ENCODE measurements around the gene LHFPL3.
"Not testable (repeated sequence)": the region's sequence is repeated elsewhere in the genome, so short reads cannot be mapped to it uniquely, and the experiment has no call there.

Gene LHFPL3

GRCh38 chr7:104903044-104903443 is 574.6 kb downstream of the LHFPL3 start:
- no peak for DNase-seq

- DNase-seq = no peak
Measured at GRCh38 chr7:104903846-104904245, 575.4 kb downstream of the LHFPL3 start.

GRCh38 chr7:104906032-104906431 is 577.6 kb downstream of the LHFPL3 start:
- DNase-seq = no peak

- DNase-seq = no peak
Measured at GRCh38 chr7:104906556-104906955, 578.2 kb downstream of the LHFPL3 start.

GRCh38 chr7:104908636-104909035 is 580.2 kb downstream of the LHFPL3 start:
- no peak for DNase-seq

- DNase-seq = no peak
Measured at GRCh38 chr7:104909096-104909495, 580.7 kb downstream of the LHFPL3 start.

- DNase-seq = no peak
Measured at GRCh38 chr7:104914421-104914820, 586.0 kb downstream of the LHFPL3 start.

GRCh38 chr7:104921596-104921995 is 593.2 kb downstream of the LHFPL3 start:
- no peak for DNase-seq

- no peak for DNase-seq
Measured at GRCh38 chr7:104922182-104923009, 594.0 kb downstream of the LHFPL3 start.

- DNase-seq = peak; percentile 63
Measured at GRCh38 chr7:104923010-104923421, 594.6 kb downstream of the LHFPL3 start.

GRCh38 chr7:104926189-104926588 is 597.8 kb downstream of the LHFPL3 start:
- DNase-seq = not testable (repeated sequence)

GRCh38 chr7:104926601-104927041 is 598.2 kb downstream of the LHFPL3 start:
- DNase-seq = no peak

GRCh38 chr7:104927055-104927454 is 598.7 kb downstream of the LHFPL3 start:
- DNase-seq = no peak

- DNase-seq = no peak
Measured at GRCh38 chr7:104928721-104929400, 600.5 kb downstream of the LHFPL3 start.

GRCh38 chr7:104929921-104930320 is 601.5 kb downstream of the LHFPL3 start:
- no peak for DNase-seq

- DNase-seq = no peak
Measured at GRCh38 chr7:104931181-104931781, 602.9 kb downstream of the LHFPL3 start.

- DNase-seq = no peak
Measured at GRCh38 chr7:104933022-104933421, 604.6 kb downstream of the LHFPL3 start.

- no peak for DNase-seq
Measured at GRCh38 chr7:104933521-104933988, 605.2 kb downstream of the LHFPL3 start.

GRCh38 chr7:104934665-104935064 is 606.3 kb downstream of the LHFPL3 start:
- DNase-seq = no peak

- no peak for DNase-seq
Measured at GRCh38 chr7:104935276-104935675, 606.9 kb downstream of the LHFPL3 start.

- DNase-seq = no peak
Measured at GRCh38 chr7:104936546-104936945, 608.1 kb downstream of the LHFPL3 start.

GRCh38 chr7:104937489-104937888 is 609.1 kb downstream of the LHFPL3 start:
- DNase-seq = not testable (repeated sequence)

GRCh38 chr7:104938741-104939390 is 610.5 kb downstream of the LHFPL3 start:
- no peak for DNase-seq

All from central memory CD4-positive, alpha-beta T cell (primary cell).